Neuron (in vitro differentiated cells): ENCODE results near the gene TMEM225.

Experiments used
- H2AFZ ChIP-seq: one replicate; pipeline ENCODE4 v1.6.1; 2013; ENCODE audit warnings: low read depth, mild to moderate bottlenecking, inconsistent platforms, low read length, moderate library complexity
- H3K27me3 ChIP-seq: one replicate; pipeline ENCODE4 v1.6.1; 2013; ENCODE audit warnings: low read length; ENCODE audit not compliant: insufficient read depth
- H3K36me3 ChIP-seq: one replicate; pipeline ENCODE4 v1.6.1; 2013; ENCODE audit warnings: low read length; ENCODE audit not compliant: insufficient read depth
- H3K4me1 ChIP-seq: one replicate; pipeline ENCODE4 v1.6.1; 2013; ENCODE audit warnings: low read length; ENCODE audit not compliant: insufficient read depth
- H3K4me3 ChIP-seq: 2 replicates; pipeline ENCODE4 v1.5.1; 2013; ENCODE audit warnings: mild to moderate bottlenecking, low read length, moderate library complexity
- H3K9me3 ChIP-seq: one replicate; pipeline ENCODE4 v1.6.1; 2013; ENCODE audit warnings: low read length

TMEM225 gene

DNA sequence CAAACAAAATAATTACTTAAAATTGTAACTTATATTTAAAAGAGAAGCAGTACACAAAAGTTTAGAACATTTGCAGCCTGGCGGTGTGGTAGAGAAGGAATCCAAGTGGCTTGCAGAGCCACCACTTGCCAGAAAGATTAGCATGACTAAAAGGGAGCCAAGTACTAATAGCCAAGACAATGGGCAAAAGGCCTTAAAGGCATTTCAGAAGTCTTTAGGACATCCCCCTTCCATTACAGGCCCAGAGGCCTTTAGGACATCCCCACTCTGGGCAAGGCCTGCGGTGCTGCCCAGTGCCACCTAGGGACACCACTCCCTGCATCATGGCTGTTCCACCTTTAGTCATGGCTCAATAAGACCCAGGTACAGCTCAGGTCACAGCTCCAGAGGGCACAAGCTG lies 32.4 kb downstream of the TMEM225 start:
- Histone ChIP-seq H3K4me3 (no peak overlapping the region), H3K9me3 (no peaks in the 10 kb centered on the region), H3K27me3 (no peaks in the 10 kb centered on the region), H3K36me3 (no peaks in the 10 kb centered on the region), H3K4me1 (no peaks in the 10 kb centered on the region), H2AFZ (no peak overlapping the region)

DNA sequence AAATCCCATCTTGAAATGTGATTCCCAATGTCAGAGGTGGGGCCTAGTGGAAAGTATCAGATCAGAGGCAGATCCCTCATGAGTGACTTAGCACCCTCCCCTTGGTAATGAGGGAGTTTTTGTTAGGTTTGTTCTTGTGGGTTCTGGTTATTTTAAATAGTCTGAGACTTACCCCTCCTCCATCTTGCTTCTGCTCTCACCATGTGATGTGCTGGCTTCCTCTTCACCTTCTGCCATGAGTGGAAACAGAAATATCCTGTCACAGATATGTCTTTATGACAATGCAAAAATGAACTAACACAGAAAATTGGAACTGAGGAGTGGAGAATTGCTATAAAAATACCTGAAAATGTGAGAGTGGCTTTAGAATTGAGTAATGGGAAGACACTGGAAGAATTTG lies 33.1 kb downstream of the TMEM225 start:
- Histone ChIP-seq H3K36me3 (no peaks in the 10 kb centered on the region), H3K4me1 (no peaks in the 10 kb centered on the region), H3K4me3 (no peak overlapping the region), H3K27me3 (no peaks in the 10 kb centered on the region), H3K9me3 (no peaks in the 10 kb centered on the region), H2AFZ (no peak overlapping the region)

DNA sequence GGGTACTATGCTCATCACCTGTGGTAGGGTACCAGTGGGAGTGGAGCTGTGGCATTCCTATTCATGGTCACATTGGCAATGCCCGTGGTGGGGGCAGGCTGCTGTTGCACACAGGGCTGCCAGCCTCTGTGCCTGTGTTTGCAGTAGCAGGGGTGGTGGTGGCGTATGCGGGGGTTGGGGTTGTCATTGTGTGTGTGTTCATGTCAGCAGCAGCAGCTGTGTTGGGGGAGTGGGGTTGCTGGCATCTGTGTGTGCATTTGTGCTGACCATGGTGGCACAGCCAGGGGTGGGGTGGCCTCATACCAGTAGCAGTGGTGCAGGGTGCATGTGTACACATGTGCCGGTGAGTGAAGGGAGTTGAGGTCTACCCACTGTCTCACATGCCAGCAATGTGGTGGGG lies 34.4 kb downstream of the TMEM225 start:
- Histone ChIP-seq H3K9me3 (no peaks in the 10 kb centered on the region), H3K4me1 (no peaks in the 10 kb centered on the region), H3K36me3 (no peaks in the 10 kb centered on the region), H3K27me3 (no peaks in the 10 kb centered on the region), H2AFZ (no peak overlapping the region), H3K4me3 (no peak overlapping the region)

DNA sequence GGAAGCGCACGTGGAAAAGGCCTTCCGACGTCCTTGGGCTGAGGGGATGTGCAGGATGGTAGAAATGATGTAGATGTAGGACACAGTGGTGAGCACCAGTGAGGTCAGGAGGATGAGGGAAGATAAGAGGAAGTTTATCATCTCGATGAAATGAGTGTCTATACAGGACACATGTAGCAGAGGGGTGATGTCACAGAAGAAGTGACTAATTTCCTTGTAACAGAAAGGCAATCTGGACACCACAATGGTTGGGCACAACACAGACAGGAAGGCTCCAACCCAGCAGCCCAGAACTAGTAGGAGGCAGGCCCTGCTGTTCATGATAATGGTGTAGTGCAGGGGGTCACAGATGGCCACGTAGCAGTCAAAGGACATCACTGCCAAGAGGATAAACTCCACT lies 44.3 kb downstream of the TMEM225 start:
- Histone ChIP-seq H3K36me3 (no peaks in the 10 kb centered on the region), H3K9me3 (no peaks in the 10 kb centered on the region), H3K4me1 (no peaks in the 10 kb centered on the region), H2AFZ (no peak overlapping the region), H3K4me3 (no peak overlapping the region), H3K27me3 (no peaks in the 10 kb centered on the region)

DNA sequence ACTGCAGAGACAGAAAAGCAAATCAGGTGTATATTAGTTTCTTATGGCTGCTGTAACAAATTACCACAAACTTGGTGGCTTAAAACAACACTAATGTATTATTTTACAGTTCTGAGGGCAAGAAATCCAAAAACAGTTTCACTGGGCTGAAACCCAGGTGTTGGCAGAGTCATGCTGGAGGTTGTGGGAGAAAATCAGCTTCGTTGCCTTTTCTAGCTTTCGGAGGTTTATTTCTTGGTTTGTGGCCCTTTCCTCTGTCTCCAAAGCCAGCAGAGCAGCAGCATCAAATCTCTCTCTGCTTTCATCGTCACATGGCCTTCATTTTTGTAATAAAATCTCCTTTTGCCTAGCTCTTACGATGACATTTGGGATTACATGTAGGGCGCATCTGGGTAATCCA lies 46.3 kb downstream of the TMEM225 start:
- H3K4me3 ChIP-seq = no peak overlapping the region
- H3K9me3 ChIP-seq = no peaks in the 10 kb centered on the region
- H2AFZ ChIP-seq = no peak overlapping the region
- no peaks in the 10 kb centered on the region for H3K36me3 ChIP-seq
- no peaks in the 10 kb centered on the region for H3K27me3 ChIP-seq
- H3K4me1 ChIP-seq = no peaks in the 10 kb centered on the region

DNA sequence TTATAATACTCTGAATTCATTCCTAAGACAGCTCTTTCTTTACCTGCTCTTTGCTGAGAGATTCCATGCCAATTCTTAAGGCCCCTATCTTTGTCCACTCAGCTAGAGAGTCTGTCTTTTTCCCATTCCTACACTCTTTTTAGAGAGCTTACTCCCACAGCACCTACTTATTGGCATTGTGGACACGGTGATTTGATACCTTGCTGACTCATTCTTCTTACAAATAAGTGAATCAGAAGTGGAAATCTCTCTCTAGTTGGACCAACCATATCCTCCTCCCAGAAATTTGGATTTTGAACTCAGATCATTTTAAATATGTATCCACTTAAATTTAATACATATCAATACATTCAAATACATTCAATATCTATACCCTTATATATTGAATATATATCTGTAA lies 46.8 kb downstream of the TMEM225 start:
- Histone ChIP-seq H3K4me3 (no peak overlapping the region), H3K36me3 (no peaks in the 10 kb centered on the region), H3K9me3 (no peaks in the 10 kb centered on the region), H3K4me1 (no peaks in the 10 kb centered on the region), H2AFZ (no peak overlapping the region), H3K27me3 (no peaks in the 10 kb centered on the region)

DNA sequence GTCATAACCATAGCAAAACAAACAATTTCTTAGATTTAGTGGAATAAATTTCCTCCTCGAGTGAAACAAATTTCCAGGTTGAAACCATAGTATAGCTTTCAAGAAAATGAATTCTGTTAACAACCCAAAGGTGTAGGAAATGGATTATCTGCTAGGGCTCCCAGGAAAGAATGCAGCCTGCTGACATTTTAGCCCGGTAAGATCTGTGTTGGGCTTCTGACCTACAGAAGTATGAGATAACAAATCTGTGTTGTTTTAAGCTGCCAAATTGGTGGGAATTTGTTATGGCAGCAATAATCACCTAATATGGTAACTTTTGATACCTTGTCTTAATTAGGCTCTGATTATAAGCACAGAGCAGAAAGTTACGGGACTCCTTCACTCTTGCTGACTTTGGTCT lies 47.3 kb downstream of the TMEM225 start:
- no peaks in the 10 kb centered on the region for H3K27me3 ChIP-seq
- no peak overlapping the region for H2AFZ ChIP-seq
- H3K36me3 ChIP-seq = no peaks in the 10 kb centered on the region
- no peaks in the 10 kb centered on the region for H3K9me3 ChIP-seq
- no peak overlapping the region for H3K4me3 ChIP-seq
- no peaks in the 10 kb centered on the region for H3K4me1 ChIP-seq

DNA sequence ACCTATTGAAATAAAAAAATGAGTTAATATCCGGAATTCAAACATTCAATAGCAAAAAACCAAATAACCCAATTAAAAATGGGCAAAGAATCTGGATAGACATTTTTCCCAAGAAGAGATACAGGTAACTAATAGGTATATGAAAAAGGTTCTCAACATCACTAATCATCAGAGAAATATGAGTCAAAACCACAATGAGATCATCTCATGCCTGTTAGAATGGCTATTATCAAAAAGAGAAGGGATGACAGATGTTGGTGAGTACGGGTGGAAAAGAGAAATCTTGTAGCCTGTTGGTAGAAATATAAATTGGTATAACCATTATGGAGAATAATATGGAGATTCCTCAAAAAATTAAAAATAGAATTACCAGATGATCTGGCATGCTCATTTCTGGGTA lies 52.4 kb downstream of the TMEM225 start:
- Histone ChIP-seq H3K9me3 (no peaks in the 10 kb centered on the region), H3K4me1 (no peaks in the 10 kb centered on the region), H2AFZ (no peak overlapping the region), H3K4me3 (no peak overlapping the region), H3K36me3 (no peaks in the 10 kb centered on the region), H3K27me3 (no peaks in the 10 kb centered on the region)
